ENCODE data around the gene IKZF3.

Gene IKZF3

DNA sequence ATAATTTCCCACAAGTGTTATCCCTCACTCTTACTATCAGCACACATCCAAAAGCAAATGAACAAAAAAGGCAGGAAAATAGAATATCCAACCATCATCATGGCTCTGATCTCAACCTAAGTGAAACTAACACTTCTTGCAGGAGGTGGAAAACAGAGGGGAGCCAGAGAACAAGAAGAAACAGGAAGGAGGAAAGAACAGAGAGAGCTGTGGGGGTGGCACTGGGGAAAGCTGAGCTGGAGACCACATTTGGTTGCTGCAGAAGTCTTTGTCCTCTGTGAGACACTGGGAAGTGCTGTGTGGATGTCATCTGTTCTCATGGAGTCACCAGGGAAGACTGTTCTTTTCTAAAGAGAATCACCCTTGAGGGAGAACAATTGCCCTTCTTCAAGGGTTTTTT lies 91.7 kb downstream of the IKZF3 start:
- no peak overlapping the region for H3K4me3 ChIP-seq (IDR thresholded peaks at IDR 0.05; ENCODE audit: insufficient read depth, low read depth, low read length)
- peaks cover 68% of the 10 kb centered on the region for H3K79me2 ChIP-seq (ENCODE audit: insufficient read depth, low read depth)
- TF ChIP-seq, protein P1, sequence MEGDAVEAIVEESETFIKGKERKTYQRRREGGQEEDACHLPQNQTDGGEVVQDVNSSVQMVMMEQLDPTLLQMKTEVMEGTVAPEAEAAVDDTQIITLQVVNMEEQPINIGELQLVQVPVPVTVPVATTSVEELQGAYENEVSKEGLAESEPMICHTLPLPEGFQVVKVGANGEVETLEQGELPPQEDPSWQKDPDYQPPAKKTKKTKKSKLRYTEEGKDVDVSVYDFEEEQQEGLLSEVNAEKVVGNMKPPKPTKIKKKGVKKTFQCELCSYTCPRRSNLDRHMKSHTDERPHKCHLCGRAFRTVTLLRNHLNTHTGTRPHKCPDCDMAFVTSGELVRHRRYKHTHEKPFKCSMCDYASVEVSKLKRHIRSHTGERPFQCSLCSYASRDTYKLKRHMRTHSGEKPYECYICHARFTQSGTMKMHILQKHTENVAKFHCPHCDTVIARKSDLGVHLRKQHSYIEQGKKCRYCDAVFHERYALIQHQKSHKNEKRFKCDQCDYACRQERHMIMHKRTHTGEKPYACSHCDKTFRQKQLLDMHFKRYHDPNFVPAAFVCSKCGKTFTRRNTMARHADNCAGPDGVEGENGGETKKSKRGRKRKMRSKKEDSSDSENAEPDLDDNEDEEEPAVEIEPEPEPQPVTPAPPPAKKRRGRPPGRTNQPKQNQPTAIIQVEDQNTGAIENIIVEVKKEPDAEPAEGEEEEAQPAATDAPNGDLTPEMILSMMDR (conservative IDR thresholded peaks at IDR 0.05; ENCODE audit: low read depth, low read length), result no peak
- no peak overlapping the region for H2AFZ ChIP-seq (ENCODE audit: low read depth)
- peak overlapping the region; percentile 98 for H3K4me2 ChIP-seq
- H4K20me1 ChIP-seq (ENCODE audit: insufficient read depth), result no peaks in the 10 kb centered on the region
- peak overlapping the region; percentile 89 for H3K27ac ChIP-seq
- H3K9ac ChIP-seq, result peak overlapping the region; percentile 48; the same call in 1 of the 2 replicates
- H3K36me3 ChIP-seq (ENCODE audit: insufficient read depth), result peaks cover 12% of the 10 kb centered on the region; the same call in 1 of the 2 replicates
- H3K27me3 ChIP-seq (ENCODE audit: insufficient read depth, low read depth), result no peaks in the 10 kb centered on the region
- peaks cover 99% of the 10 kb centered on the region for H3K4me1 ChIP-seq (ENCODE audit: low read depth, poor library complexity, severe bottlenecking)

DNA sequence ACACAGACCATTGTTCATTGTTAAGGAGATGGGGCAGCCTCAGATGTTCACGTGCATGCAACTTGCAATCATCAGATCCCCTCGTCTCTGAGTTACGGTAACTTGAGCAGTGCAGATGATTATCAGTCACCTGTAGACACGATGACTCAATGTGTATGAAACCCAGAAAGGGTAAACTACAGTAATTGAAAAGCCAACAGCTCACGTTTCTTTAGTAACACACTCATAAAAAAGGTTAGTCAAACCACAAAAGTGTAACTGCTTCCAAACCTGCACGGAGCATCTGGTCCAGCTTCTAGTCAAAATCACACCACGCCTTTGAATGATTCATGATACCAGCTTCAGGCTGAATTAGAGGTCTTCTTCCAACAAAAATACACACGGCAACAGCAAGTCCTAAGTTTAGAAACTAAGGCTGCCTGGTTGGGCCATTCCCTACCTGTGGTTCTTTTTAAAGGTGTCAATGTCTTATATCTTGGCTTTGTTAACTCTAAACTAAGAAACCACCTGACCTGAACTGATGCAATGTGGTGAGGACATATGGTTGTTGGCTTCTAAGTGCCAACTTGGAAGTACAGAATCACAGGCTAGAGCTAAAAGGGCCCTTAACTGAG lies 94.0 kb downstream of the IKZF3 start:
- TF ChIP-seq, protein P1 (conservative IDR thresholded peaks at IDR 0.05; ENCODE audit: low read depth, low read length), result no peak
- no peak overlapping the region for H2AFZ ChIP-seq (ENCODE audit: low read depth)
- no peaks in the 10 kb centered on the region for H4K20me1 ChIP-seq (ENCODE audit: insufficient read depth)
- H3K4me2 ChIP-seq, result peak overlapping the region; percentile 98
- H3K27ac ChIP-seq, result peak overlapping the region; percentile 89
- no peaks in the 10 kb centered on the region for H3K27me3 ChIP-seq (ENCODE audit: insufficient read depth, low read depth)
- H3K4me1 ChIP-seq (ENCODE audit: low read depth, poor library complexity, severe bottlenecking), result peaks cover 99% of the 10 kb centered on the region
- H3K79me2 ChIP-seq (ENCODE audit: insufficient read depth, low read depth), result peaks cover 74% of the 10 kb centered on the region
- H3K9ac ChIP-seq, result peak overlapping the region; percentile 48; the same call in 1 of the 2 replicates
- H3K4me3 ChIP-seq (IDR thresholded peaks at IDR 0.05; ENCODE audit: insufficient read depth, low read depth, low read length), result no peak overlapping the region
- peaks cover 26% of the 10 kb centered on the region; the same call in 1 of the 2 replicates for H3K36me3 ChIP-seq (ENCODE audit: insufficient read depth)

DNA sequence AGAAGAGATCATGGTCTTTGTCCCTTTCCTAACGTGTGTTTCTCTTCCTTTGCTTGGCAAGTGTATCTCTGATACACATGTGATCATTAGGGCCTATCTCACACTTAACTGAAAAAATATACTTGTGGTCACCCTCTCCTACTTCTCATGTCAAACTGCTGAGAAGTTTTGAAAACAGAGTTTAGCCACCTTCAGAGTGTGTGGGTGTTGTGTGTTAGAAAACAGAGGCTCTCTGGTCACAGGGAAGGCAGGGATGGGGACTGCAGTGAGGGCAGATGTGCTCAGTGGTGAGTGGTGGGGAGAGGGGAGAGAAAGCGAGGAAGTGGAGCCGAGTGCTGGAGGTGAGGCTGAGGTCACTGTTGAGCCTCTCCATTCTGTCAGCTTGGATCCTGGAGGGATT lies 97.0 kb downstream of the IKZF3 start:
- Histone ChIP-seq H3K4me2 (peak overlapping the region; percentile 98), H3K9ac (peak overlapping the region; percentile 16; the same call in 1 of the 2 replicates)

DNA sequence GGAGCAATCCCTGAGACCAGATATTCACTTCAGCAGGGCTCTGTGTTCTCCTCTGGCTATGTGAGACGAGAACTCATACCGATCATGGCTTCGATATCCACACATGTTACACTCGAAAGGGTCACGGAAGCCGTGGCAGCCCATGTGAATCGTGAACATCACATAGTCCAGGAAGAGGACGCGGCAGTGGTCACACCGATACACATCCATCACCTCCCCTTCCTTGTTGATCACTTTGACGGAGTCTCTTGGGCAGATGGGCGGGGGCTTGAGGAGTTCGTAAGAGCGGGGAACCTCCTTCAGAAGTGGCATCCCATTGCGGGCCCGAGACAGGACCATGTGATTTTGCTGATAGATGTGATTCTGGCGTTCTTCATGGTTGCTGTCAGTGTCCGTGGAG lies 98.3 kb downstream of the IKZF3 start:
- no peak overlapping the region; the same call in 1 of the 2 replicates for H3K27ac ChIP-seq

More for the DNA sequence above, 97.0 kb downstream of the IKZF3 start:
- peaks cover 32% of the 10 kb centered on the region; the same call in 1 of the 2 replicates for H3K36me3 ChIP-seq (ENCODE audit: insufficient read depth)
- H3K27ac ChIP-seq, result peak overlapping the region; percentile 89
- H3K27me3 ChIP-seq (ENCODE audit: insufficient read depth, low read depth), result no peaks in the 10 kb centered on the region
- H2AFZ ChIP-seq (ENCODE audit: low read depth), result no peak overlapping the region
- peaks cover 74% of the 10 kb centered on the region for H3K79me2 ChIP-seq (ENCODE audit: insufficient read depth, low read depth)
- no peak overlapping the region for H3K4me3 ChIP-seq (IDR thresholded peaks at IDR 0.05; ENCODE audit: insufficient read depth, low read depth, low read length)
- TF ChIP-seq, protein P1 (conservative IDR thresholded peaks at IDR 0.05; ENCODE audit: low read depth, low read length), result no peak
- peaks cover 99% of the 10 kb centered on the region for H3K4me1 ChIP-seq (ENCODE audit: low read depth, poor library complexity, severe bottlenecking)
- H4K20me1 ChIP-seq (ENCODE audit: insufficient read depth), result no peaks in the 10 kb centered on the region

More for the DNA sequence above, 98.3 kb downstream of the IKZF3 start:
- H3K79me2 ChIP-seq (ENCODE audit: insufficient read depth, low read depth), result peaks cover 81% of the 10 kb centered on the region
- H3K27me3 ChIP-seq (ENCODE audit: insufficient read depth, low read depth), result no peaks in the 10 kb centered on the region
- no peak overlapping the region for H2AFZ ChIP-seq (ENCODE audit: low read depth)
- no peak overlapping the region for H3K4me2 ChIP-seq
- H3K9ac ChIP-seq, result no peak overlapping the region
- H3K4me1 ChIP-seq (ENCODE audit: low read depth, poor library complexity, severe bottlenecking), result peaks cover 99% of the 10 kb centered on the region
- H3K4me3 ChIP-seq (IDR thresholded peaks at IDR 0.05; ENCODE audit: insufficient read depth, low read depth, low read length), result no peak overlapping the region
- peaks cover 32% of the 10 kb centered on the region; the same call in 1 of the 2 replicates for H3K36me3 ChIP-seq (ENCODE audit: insufficient read depth)
- TF ChIP-seq, protein P1 (conservative IDR thresholded peaks at IDR 0.05; ENCODE audit: low read depth, low read length), result no peak
- H4K20me1 ChIP-seq (ENCODE audit: insufficient read depth), result no peaks in the 10 kb centered on the region
